ENCODE data around the gene OLA1.

- TF ChIP-seq CTCF (IDR thresholded peaks at IDR 0.05) (no peak), POLR2A (IDR thresholded peaks at IDR 0.05) (no peak)
These were observed 223.6 kb downstream of the OLA1 start for GRCh38 chr2:174024524-174025270.

Data from esophagus squamous epithelium (tissue), 4 donors.